GM23338 (cell line): ENCODE data around the gene TASOR2. TPM values are rescaled to one million over a fixed set of nuclear protein-coding genes. Genes with fewer than 3 reads are reported as not detected.

Experiments used
- ATAC-seq: fragments of 200-7000 bp; cut with Tn5 transposase; 3 replicates; pipeline ENCODE4 v1.9.1; 2020
- DNase-seq: peaks from one replicate; pipeline ENCODE4 v3.0.0-alpha.2; 2015; ENCODE audit warnings: low spot score
- H2AFZ ChIP-seq: fragments of 200-600 bp; sonication (generic); 2 replicates; pipeline ENCODE4 v1.8.0; 2016; ENCODE audit warnings: antibody characterized with exemption, mild to moderate bottlenecking, moderate library complexity
- H3F3A ChIP-seq: fragments of 200-600 bp; sonication (generic); replicated peaks from 2 replicates; pipeline ENCODE4 v1.8.0; 2017; ENCODE audit warnings: antibody characterized with exemption, mixed run types, low read depth
- H3K27ac ChIP-seq: fragments of 200-600 bp; sonication (generic); 2 replicates; pipeline ENCODE4 v1.6.1; 2016; ENCODE audit warnings: low read depth
- H3K27me3 ChIP-seq: fragments of 200-600 bp; sonication (generic); 2 replicates; pipeline ENCODE4 v1.8.0; 2016; ENCODE audit warnings: mild to moderate bottlenecking, mixed run types, moderate library complexity; ENCODE audit not compliant: insufficient read depth
- H3K36me3 ChIP-seq: fragments of 200-600 bp; sonication (generic); 2 replicates; pipeline ENCODE4 v1.8.0; 2016; ENCODE audit warnings: mild to moderate bottlenecking; ENCODE audit not compliant: insufficient read depth
- H3K4me1 ChIP-seq: fragments of 200-600 bp; sonication (generic); 2 replicates; pipeline ENCODE4 v1.8.0; 2016; ENCODE audit warnings: mild to moderate bottlenecking, moderate library complexity; ENCODE audit not compliant: insufficient read depth
- H3K4me2 ChIP-seq: fragments of 200-600 bp; sonication (generic); 2 replicates; pipeline ENCODE4 v1.7.1; 2017; ENCODE audit warnings: mixed run types
- H3K4me3 ChIP-seq: fragments of 200-600 bp; sonication (generic); 2 replicates; pipeline ENCODE4 v1.6.1; 2016; ENCODE audit warnings: mixed run types
- H3K79me2 ChIP-seq: fragments of 200-600 bp; sonication (generic); replicated peaks from 2 replicates; pipeline ENCODE4 v1.8.0; 2017; ENCODE audit warnings: mild to moderate bottlenecking; ENCODE audit not compliant: insufficient read depth
- H3K9me2 ChIP-seq: fragments of 200-600 bp; sonication (generic); 2 replicates; pipeline ENCODE4 v1.8.0; 2017; ENCODE audit not compliant: insufficient read depth
- H4K20me1 ChIP-seq: fragments of 200-600 bp; sonication (generic); replicated peaks from 2 replicates; pipeline ENCODE4 v1.8.0; 2017; ENCODE audit warnings: mild to moderate bottlenecking; ENCODE audit not compliant: insufficient read depth
- H3K27ac Mint-ChIP-seq: 2 replicates; pipeline ENCODE4 v1.8.0; 2020; ENCODE audit warnings: inconsistent platforms, mild to moderate bottlenecking, moderate library complexity, mixed read lengths
- H3K27me3 Mint-ChIP-seq: 3 replicates; pipeline ENCODE4 v1.8.0; 2022; ENCODE audit warnings: low read depth, mild to moderate bottlenecking, moderate library complexity, mixed read lengths, inconsistent platforms; ENCODE audit not compliant: insufficient read depth, poor library complexity
- H3K36me3 Mint-ChIP-seq: 3 replicates; pipeline ENCODE4 v1.8.0; 2021; ENCODE audit warnings: low read depth, mild to moderate bottlenecking, inconsistent platforms, moderate library complexity, mixed read lengths
- H3K4me1 Mint-ChIP-seq: 3 replicates; pipeline ENCODE4 v1.8.0; 2020; ENCODE audit warnings: mild to moderate bottlenecking, inconsistent platforms, mixed read lengths
- H3K4me3 Mint-ChIP-seq: 3 replicates; pipeline ENCODE4 v1.8.0; 2021; ENCODE audit warnings: moderate library complexity, mild to moderate bottlenecking, inconsistent platforms, mixed read lengths
- H3K9me3 Mint-ChIP-seq: 3 replicates; pipeline ENCODE4 v1.8.0; 2020; ENCODE audit warnings: moderate library complexity, mild to moderate bottlenecking, inconsistent platforms, mixed read lengths
- CREB1 ChIP-seq: fragments of 250-450 bp; sonication (Bioruptor Pico); IDR thresholded peaks from 2 replicates; pipeline ENCODE4 v1.5.0; 2020; ENCODE audit warnings: low read depth, mild to moderate bottlenecking, moderate library complexity
- EZH2 ChIP-seq: fragments of 200-600 bp; sonication (generic); IDR thresholded peaks from one replicate; pipeline ENCODE4 v1.8.0; 2017; ENCODE audit warnings: antibody characterized with exemption, mild to moderate bottlenecking, low read depth; ENCODE audit not compliant: unreplicated experiment
- EZH2phosphoT487 ChIP-seq: fragments of 200-600 bp; sonication (generic); IDR thresholded peaks from one replicate; pipeline ENCODE4 v1.8.1; 2018; ENCODE audit warnings: antibody characterized with exemption; ENCODE audit not compliant: unreplicated experiment
- JUNB ChIP-seq: IDR thresholded peaks from one replicate; pipeline ENCODE4 v1.6.1; 2016; ENCODE audit warnings: antibody characterized with exemption; ENCODE audit not compliant: unreplicated experiment
- NANOG ChIP-seq: IDR thresholded peaks from 2 replicates; pipeline ENCODE4 v1.6.1; 2016; ENCODE audit warnings: antibody characterized with exemption, borderline replicate concordance
- POLR2AphosphoS5 ChIP-seq: IDR thresholded peaks from 2 replicates; pipeline ENCODE4 v1.6.1; 2016; ENCODE audit warnings: antibody characterized with exemption, low read depth
- STAT1 ChIP-seq: IDR thresholded peaks from one replicate; pipeline ENCODE4 v1.6.1; 2016; ENCODE audit warnings: antibody characterized with exemption; ENCODE audit not compliant: unreplicated experiment
- ZNF114 ChIP-seq: fragments of 250-450 bp; sonication (Bioruptor Pico); IDR thresholded peaks from 2 replicates; pipeline ENCODE4 v1.5.0; 2020; ENCODE audit warnings: mild to moderate bottlenecking, moderate library complexity
- polyA plus RNA-seq: library from polyadenylated mRNA; unstranded; fragments of >200 nt; fragmentation: Nextera tagmentation; extraction: Ambion mirVana; gene quantifications from 2 replicates; pipeline ENCODE4 v1.2.1, GENCODE V29; 2016
- total RNA-seq: library from RNA; depleted of rRNA; stranded (reverse); fragments of >200 nt; shearing (Covaris generic); gene quantifications from 2 replicates; pipeline ENCODE4 v1.2.3, GENCODE V29; 2014
- TF ChIP-seq, protein P1 (sequence below): IDR thresholded peaks from one replicate; pipeline ENCODE4 v1.6.1; 2018; ENCODE audit warnings: antibody characterized with exemption; ENCODE audit not compliant: unreplicated experiment
- TF ChIP-seq, protein P2 (sequence below): IDR thresholded peaks from 2 replicates; pipeline ENCODE4 v1.6.1; 2016; ENCODE audit warnings: antibody characterized with exemption
- TF ChIP-seq, protein P3 (sequence below), 2 experiments: fragments of 200-600 bp in 1 of 2; sonication (generic) in 1 of 2; conservative IDR thresholded peaks; 2 replicates each; pipeline versions ENCODE4 v1.5.1 to v1.6.1; 2016 to 2017; ENCODE audit warnings: antibody characterized with exemption in 2 of 2, low read depth in 2 of 2, mild to moderate bottlenecking in 2 of 2, moderate library complexity in 1 of 2

Gene TASOR2
- total and polyA plus RNA-seq, 2 experiments from 2014 or later = 45.2 to 110 TPM

DNA sequence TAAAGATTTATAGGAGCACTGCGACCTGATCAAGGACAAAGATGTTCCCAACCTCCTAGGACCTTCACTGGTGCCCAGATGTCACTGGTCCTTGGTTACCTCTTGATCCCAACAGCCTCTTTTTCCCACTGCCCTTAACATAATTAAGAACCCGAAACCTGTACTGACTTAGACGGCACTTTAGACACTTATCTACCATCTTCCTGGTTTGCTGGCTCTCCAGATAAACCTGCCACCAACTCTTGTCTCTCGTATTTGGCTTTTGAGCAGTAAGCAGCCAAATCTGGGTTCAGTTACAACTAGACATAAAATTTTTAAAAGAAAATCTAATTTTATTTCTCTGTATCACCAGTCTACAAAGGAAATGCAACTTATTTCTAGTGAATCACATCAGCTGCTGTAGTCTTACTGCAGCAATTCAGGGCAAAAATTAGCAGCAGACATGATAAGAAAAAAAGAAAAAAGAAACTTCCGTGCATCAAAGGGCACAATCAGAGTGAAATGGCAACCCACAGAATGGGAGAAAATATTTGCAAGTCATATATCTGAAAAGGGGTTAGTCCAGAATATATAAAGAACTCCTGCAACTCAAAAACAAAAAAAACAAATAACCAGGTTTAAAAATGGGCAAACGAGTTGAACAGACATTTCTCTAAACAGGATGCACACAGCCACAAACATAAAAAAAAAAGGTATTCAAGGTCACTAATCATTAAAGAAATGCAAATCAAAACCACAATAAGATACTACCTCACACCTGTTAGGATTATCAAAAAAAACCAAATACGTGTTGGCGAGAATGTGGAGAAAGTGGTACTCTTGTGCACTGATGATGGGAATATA, 27.7 kb upstream of the TASOR2 start (continued):
- TF ChIP-seq, protein P1, sequence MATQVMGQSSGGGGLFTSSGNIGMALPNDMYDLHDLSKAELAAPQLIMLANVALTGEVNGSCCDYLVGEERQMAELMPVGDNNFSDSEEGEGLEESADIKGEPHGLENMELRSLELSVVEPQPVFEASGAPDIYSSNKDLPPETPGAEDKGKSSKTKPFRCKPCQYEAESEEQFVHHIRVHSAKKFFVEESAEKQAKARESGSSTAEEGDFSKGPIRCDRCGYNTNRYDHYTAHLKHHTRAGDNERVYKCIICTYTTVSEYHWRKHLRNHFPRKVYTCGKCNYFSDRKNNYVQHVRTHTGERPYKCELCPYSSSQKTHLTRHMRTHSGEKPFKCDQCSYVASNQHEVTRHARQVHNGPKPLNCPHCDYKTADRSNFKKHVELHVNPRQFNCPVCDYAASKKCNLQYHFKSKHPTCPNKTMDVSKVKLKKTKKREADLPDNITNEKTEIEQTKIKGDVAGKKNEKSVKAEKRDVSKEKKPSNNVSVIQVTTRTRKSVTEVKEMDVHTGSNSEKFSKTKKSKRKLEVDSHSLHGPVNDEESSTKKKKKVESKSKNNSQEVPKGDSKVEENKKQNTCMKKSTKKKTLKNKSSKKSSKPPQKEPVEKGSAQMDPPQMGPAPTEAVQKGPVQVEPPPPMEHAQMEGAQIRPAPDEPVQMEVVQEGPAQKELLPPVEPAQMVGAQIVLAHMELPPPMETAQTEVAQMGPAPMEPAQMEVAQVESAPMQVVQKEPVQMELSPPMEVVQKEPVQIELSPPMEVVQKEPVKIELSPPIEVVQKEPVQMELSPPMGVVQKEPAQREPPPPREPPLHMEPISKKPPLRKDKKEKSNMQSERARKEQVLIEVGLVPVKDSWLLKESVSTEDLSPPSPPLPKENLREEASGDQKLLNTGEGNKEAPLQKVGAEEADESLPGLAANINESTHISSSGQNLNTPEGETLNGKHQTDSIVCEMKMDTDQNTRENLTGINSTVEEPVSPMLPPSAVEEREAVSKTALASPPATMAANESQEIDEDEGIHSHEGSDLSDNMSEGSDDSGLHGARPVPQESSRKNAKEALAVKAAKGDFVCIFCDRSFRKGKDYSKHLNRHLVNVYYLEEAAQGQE = no peak
- TF ChIP-seq STAT1 (no peak), EZH2phosphoT487 (no peak), ZNF114 (no peak)
- TF ChIP-seq, protein P2, sequence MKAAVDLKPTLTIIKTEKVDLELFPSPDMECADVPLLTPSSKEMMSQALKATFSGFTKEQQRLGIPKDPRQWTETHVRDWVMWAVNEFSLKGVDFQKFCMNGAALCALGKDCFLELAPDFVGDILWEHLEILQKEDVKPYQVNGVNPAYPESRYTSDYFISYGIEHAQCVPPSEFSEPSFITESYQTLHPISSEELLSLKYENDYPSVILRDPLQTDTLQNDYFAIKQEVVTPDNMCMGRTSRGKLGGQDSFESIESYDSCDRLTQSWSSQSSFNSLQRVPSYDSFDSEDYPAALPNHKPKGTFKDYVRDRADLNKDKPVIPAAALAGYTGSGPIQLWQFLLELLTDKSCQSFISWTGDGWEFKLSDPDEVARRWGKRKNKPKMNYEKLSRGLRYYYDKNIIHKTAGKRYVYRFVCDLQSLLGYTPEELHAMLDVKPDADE = no peak

DNA sequence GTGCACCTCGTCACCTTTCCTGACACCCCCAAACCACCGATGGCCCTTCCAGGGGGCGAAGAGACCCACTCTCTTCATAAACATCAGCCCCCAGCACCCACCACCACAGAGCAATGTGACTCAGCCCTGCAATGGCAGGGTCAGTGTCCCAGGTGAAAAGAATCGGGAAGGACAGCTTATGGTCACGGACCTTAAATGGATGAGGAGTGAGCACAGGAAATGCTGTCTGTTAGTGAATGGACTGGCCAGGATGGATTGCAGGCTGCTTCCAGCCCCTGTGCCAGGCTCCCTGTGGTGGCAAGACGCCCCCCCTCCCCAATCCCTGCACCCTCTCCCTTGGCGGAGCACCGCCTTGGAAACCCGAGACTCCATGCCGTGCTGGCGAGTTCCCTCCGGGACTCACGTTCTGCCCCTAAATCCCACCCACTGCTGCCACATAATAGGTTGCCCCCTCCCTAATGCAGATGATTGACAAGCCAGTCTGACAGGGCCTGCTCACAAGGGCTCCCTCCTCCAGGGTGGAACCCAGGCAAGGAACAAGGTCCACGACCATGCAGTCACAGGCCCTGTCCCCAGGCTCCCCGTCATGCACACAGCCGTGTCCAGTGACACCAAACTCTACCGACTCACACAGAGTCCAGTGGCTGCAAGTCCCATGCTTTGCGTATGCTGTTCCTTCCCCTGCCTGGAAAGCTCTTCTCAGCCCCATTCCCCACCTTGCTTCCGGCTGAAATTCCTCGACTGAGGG, 25.6 kb upstream of the TASOR2 start:
- peak; percentile 63 for ATAC-seq
- Histone ChIP-seq H3F3A (no peaks in the 10 kb centered on the region), H3K4me3 (peak overlapping the region; percentile 34; the same call in 1 of the 2 replicates), H3K9me2 (no peaks in the 10 kb centered on the region), H3K4me2 (peak overlapping the region; percentile 65), H3K79me2 (peaks cover 49% of the 10 kb centered on the region), H3K4me1 (peaks cover 16% of the 10 kb centered on the region), H3K27ac (no peak overlapping the region), H3K36me3 (no peaks in the 10 kb centered on the region), H4K20me1 (peaks cover 11% of the 10 kb centered on the region), H2AFZ (no peak overlapping the region), H3K27me3 (no peaks in the 10 kb centered on the region)
- Mint-ChIP-seq H3K36me3 (no peaks in the 10 kb centered on the region; the same call in 2 of the 3 replicates), H3K27me3 (peaks cover 25% of the 10 kb centered on the region), H3K4me1 (peaks cover 59% of the 10 kb centered on the region), H3K9me3 (no peaks in the 10 kb centered on the region), H3K4me3 (peak overlapping the region; percentile 48), H3K27ac (peak overlapping the region; percentile 19; the same call in 1 of the 2 replicates)
- DNase-seq = peak; percentile 55
- TF ChIP-seq POLR2AphosphoS5 (no peak), ZNF114 (no peak), STAT1 (no peak), CREB1 (CRISPR knock-in tag) (no peak), NANOG (no peak), EZH2 (no peak), JUNB (no peak)
- TF ChIP-seq, protein P3, sequence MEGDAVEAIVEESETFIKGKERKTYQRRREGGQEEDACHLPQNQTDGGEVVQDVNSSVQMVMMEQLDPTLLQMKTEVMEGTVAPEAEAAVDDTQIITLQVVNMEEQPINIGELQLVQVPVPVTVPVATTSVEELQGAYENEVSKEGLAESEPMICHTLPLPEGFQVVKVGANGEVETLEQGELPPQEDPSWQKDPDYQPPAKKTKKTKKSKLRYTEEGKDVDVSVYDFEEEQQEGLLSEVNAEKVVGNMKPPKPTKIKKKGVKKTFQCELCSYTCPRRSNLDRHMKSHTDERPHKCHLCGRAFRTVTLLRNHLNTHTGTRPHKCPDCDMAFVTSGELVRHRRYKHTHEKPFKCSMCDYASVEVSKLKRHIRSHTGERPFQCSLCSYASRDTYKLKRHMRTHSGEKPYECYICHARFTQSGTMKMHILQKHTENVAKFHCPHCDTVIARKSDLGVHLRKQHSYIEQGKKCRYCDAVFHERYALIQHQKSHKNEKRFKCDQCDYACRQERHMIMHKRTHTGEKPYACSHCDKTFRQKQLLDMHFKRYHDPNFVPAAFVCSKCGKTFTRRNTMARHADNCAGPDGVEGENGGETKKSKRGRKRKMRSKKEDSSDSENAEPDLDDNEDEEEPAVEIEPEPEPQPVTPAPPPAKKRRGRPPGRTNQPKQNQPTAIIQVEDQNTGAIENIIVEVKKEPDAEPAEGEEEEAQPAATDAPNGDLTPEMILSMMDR (conservative IDR thresholded peaks at IDR 0.05; ENCODE audit: low read depth in 2 of 2) = no peak
- TF ChIP-seq, protein P1 = no peak
